K562 (cell line): Measurements from ENCODE around the gene FRRS1L. TPM values are rescaled to one million over a fixed set of nuclear protein-coding genes. Genes with fewer than 3 reads are reported as not detected.

Experiments used
- ATAC-seq: fragments of 200-7000 bp; cut with Tn5 transposase; 3 replicates; pipeline ENCODE4 v1.9.1; 2020; ENCODE audit warnings: moderate library complexity
- BruUV-seq: library from RNA; stranded (reverse); fragments of 400-500 nt; replicated peaks from 2 replicates; lab custom pipeline; 2021; lab: Mats Ljungman, UMichigan
- CTCF ChIA-PET: fragments of 300-600 bp; formaldehyde crosslinking; extraction: SDS; loops from one replicate; lab custom pipeline; 2021; ENCODE audit warnings: low intra/inter-chr PET ratio; lab: Yijun Ruan, JAX
- POLR2A ChIA-PET: fragments of 300-600, 350-650 bp; sonication (Branson Sonifier 250); formaldehyde crosslinking; extraction: SDS; loops from one replicate; lab custom pipeline; 2021; ENCODE audit warnings: antibody characterized with exemption, inconsistent platforms; lab: Yijun Ruan, JAX
- DNase-seq, 4 experiments: peaks; one replicate each; pipeline versions ENCODE4 v3.0.0 to v3.0.0-alpha.2; 2011 to 2018; ENCODE audit warnings: low spot score in 3 of 4, mixed read lengths in 3 of 4; ENCODE audit errors: extremely low read depth in 1 of 4
- FAIRE-seq: peaks from 2 replicates; lab custom pipeline; 2011; peaks lifted over from hg19 to GRCh38; lab: Jason Lieb, UNC
- H2AFZ ChIP-seq: 2 replicates; pipeline ENCODE4 v1.6.0; 2011; ENCODE audit warnings: low read depth, low read length, control low read depth, inconsistent platforms
- H3K27ac ChIP-seq: fragments of 200-600 bp; 3 replicates; pipeline ENCODE4 v1.8.0; 2011; ENCODE audit warnings: low read depth, mild to moderate bottlenecking, control low read depth, inconsistent platforms, low read length, moderate library complexity, mixed read lengths; ENCODE audit errors: extremely low read depth
- H3K27me3 ChIP-seq, 2 experiments: fragments of 300-600 bp in 1 of 2; 2 replicates in 1 of 2; 3 replicates in 1 of 2; pipeline versions ENCODE4 v1.6.0 to v1.8.0; 2011; ENCODE audit warnings: inconsistent platforms in 2 of 2, low read length in 2 of 2, mild to moderate bottlenecking in 1 of 2, mixed read lengths in 1 of 2, moderate library complexity in 1 of 2; ENCODE audit not compliant: control insufficient read depth in 2 of 2, insufficient read depth in 2 of 2
- H3K36me3 ChIP-seq: fragments of 300-600 bp; 3 replicates; pipeline ENCODE4 v1.8.0; 2011; ENCODE audit warnings: mild to moderate bottlenecking, low read length, inconsistent platforms; ENCODE audit not compliant: control insufficient read depth, insufficient read depth
- H3K4me1 ChIP-seq, 2 experiments: fragments of 200-600 bp in 1 of 2; replicated peaks in 1 of 2; 2 replicates in 1 of 2; 3 replicates in 1 of 2; pipeline versions ENCODE4 v1.5.1 to v1.8.0; 2011; ENCODE audit warnings: inconsistent platforms in 2 of 2, low read length in 2 of 2, mild to moderate bottlenecking in 1 of 2, mixed read lengths in 1 of 2, moderate library complexity in 1 of 2; ENCODE audit not compliant: control insufficient read depth in 2 of 2, insufficient read depth in 2 of 2
- H3K4me2 ChIP-seq: 2 replicates; pipeline ENCODE4 v1.6.1; 2011; ENCODE audit warnings: low read length, control low read depth, inconsistent platforms, mixed read lengths; ENCODE audit not compliant: insufficient read depth
- H3K4me3 ChIP-seq: fragments of 200-600 bp; sonication (generic), shearing (Covaris generic); 2 replicates; pipeline ENCODE4 v1.5.1; 2016; ENCODE audit warnings: control low read depth, inconsistent platforms
- H3K79me2 ChIP-seq: fragments of 200-600 bp; 3 replicates; pipeline ENCODE4 v1.8.0; 2011; ENCODE audit warnings: low read length, inconsistent platforms; ENCODE audit not compliant: control insufficient read depth, insufficient read depth
- H3K9ac ChIP-seq, 2 experiments: 2 replicates each; pipeline versions ENCODE4 v1.6.0 to v1.6.1; 2011; ENCODE audit warnings: low read depth in 2 of 2, low read length in 2 of 2, control low read depth in 1 of 2, inconsistent platforms in 1 of 2, mild to moderate bottlenecking in 1 of 2, mixed read lengths in 1 of 2; ENCODE audit not compliant: insufficient read depth in 1 of 2
- H3K9me1 ChIP-seq: one replicate; pipeline ENCODE4 v1.6.0; 2011; ENCODE audit warnings: inconsistent platforms, mild to moderate bottlenecking, low read length, moderate library complexity; ENCODE audit not compliant: control insufficient read depth, insufficient read depth
- H3K9me3 ChIP-seq: replicated peaks from 2 replicates; pipeline ENCODE4 v1.5.1; 2011; ENCODE audit warnings: low read depth, low read length, inconsistent platforms; ENCODE audit not compliant: control insufficient read depth, insufficient read depth
- H4K20me1 ChIP-seq: replicated peaks from 2 replicates; pipeline ENCODE4 v1.6.1; 2011; ENCODE audit warnings: low read length, inconsistent platforms, mixed read lengths; ENCODE audit not compliant: control insufficient read depth, insufficient read depth
- ETV6 ChIP-seq, 3 experiments: fragments of 150-350 bp in 1 of 3; sonication (generic) in 1 of 3; formaldehyde crosslinking in 1 of 3; IDR thresholded peaks; 2 replicates each; pipeline versions ENCODE4 v1.6.1 to v1.8.0; 2014 to 2022; ENCODE audit warnings: borderline replicate concordance in 2 of 3, low read depth in 2 of 3, antibody characterized with exemption in 1 of 3, low read length in 1 of 3, mild to moderate bottlenecking in 1 of 3, missing genetic modification reagents in 1 of 3
- LEF1 ChIP-seq: fragments of 450-650 bp; IDR thresholded peaks from 2 replicates; pipeline ENCODE4 v1.6.1; 2016; ENCODE audit warnings: mild to moderate bottlenecking
- RFX1 ChIP-seq: fragments of 450-650 bp; IDR thresholded peaks from 2 replicates; pipeline ENCODE4 v1.6.1; 2016; ENCODE audit warnings: mild to moderate bottlenecking, moderate library complexity
- SNAPC5 ChIP-seq: fragments of 250-450 bp; sonication (Bioruptor Pico); IDR thresholded peaks from 2 replicates; pipeline ENCODE4 v1.8.0; 2021; ENCODE audit warnings: moderate library complexity, mild to moderate bottlenecking, inconsistent platforms
- SP1 ChIP-seq: sonication (generic); formaldehyde crosslinking; IDR thresholded peaks from 2 replicates; pipeline ENCODE4 v1.8.1; 2022; ENCODE audit warnings: mild to moderate bottlenecking, missing genetic modification reagents
- ZBTB33 ChIP-seq: sonication (generic); formaldehyde crosslinking; IDR thresholded peaks from 2 replicates; pipeline ENCODE4 v1.8.1; 2023; ENCODE audit warnings: mild to moderate bottlenecking, missing genetic modification reagents
- ZNF277 ChIP-seq: fragments of 250-450 bp; sonication (Bioruptor Pico); IDR thresholded peaks from 2 replicates; pipeline ENCODE4 v1.8.0; 2022; ENCODE audit warnings: inconsistent platforms, mild to moderate bottlenecking, moderate library complexity, borderline replicate concordance
- WGBS: fragments of 100-300 bp; shearing (Covaris generic); methylation state at CpG from one replicate; pipeline ENCODE4 v1.1.6; 2016; ENCODE audit warnings: low coverage, mixed read lengths; ENCODE audit not compliant: insufficient coverage; ENCODE audit errors: missing lambda C conversion rate; 5-methylcytosine and 5-hydroxymethylcytosine counted together
- in situ Hi-C: fragments of 300-500 bp; cut with MboI; formaldehyde crosslinking; loops from 4 replicates; pipeline ENCODE4 v1.15.0; 2018; ENCODE audit warnings: inconsistent platforms, mixed read lengths
- intact Hi-C: fragments of 100-400 bp; cut with micrococcal nuclease; formaldehyde crosslinking; loops from 2 replicates; pipeline ENCODE4 v1.14.2; 2022
- polyA plus RNA-seq, 8 experiments: library from polyadenylated mRNA; depleted of rRNA in 4 of 8; stranded (reverse) in 5 of 8; unstranded in 3 of 8; fragments of >200 nt; fragmentation: Nextera tagmentation in 2 of 8; fragmentation: Illumina TruSeq in 1 of 8; extraction: Ambion mirVana in 2 of 8; extraction: Trizol in 1 of 8; gene quantifications; 2 replicates each; pipeline versions ENCODE4 v1.2.1 to v1.2.3, GENCODE V29; 2011 to 2014; ENCODE audit warnings: inconsistent platforms in 1 of 8, missing spikeins in 1 of 8
- total RNA-seq, 7 experiments: library from RNA; depleted of rRNA in 6 of 7; stranded (reverse); fragments of >200 nt in 6 of 7; fragmentation: Illumina TruSeq in 2 of 7; extraction: Trizol in 2 of 7; gene quantifications; 2 replicates each; pipeline versions ENCODE4 v1.2.1 to v1.2.3, GENCODE V29; 2011 to 2021; ENCODE audit warnings: low replicate concordance in 1 of 7
- TF ChIP-seq, protein P1 (sequence below): sonication (generic); formaldehyde crosslinking; IDR thresholded peaks from 2 replicates; pipeline ENCODE4 v1.8.1; 2023; ENCODE audit warnings: mild to moderate bottlenecking, missing genetic modification reagents
- TF ChIP-seq, protein P2 (sequence below): fragments of 450-650 bp; conservative IDR thresholded peaks from 2 replicates; pipeline ENCODE4 v1.6.1; 2016; ENCODE audit warnings: missing genetic modification characterization, low read depth, mild to moderate bottlenecking, control low read depth, missing compliant biosample characterization
- TF ChIP-seq, protein P3 (sequence below), 2 experiments: fragments of 450-650 bp; conservative IDR thresholded peaks; 2 replicates each; pipeline ENCODE4 v1.6.1; 2017; ENCODE audit warnings: mild to moderate bottlenecking in 2 of 2, moderate library complexity in 2 of 2

FRRS1L gene
- total and polyA plus RNA-seq, 9 of the 15 experiments (the other 6 are each of a cell fraction or from before 2014, with no cell fraction given), result under 0.01 to 0.04 (median 0.03) TPM; not detected in 5

DNA sequence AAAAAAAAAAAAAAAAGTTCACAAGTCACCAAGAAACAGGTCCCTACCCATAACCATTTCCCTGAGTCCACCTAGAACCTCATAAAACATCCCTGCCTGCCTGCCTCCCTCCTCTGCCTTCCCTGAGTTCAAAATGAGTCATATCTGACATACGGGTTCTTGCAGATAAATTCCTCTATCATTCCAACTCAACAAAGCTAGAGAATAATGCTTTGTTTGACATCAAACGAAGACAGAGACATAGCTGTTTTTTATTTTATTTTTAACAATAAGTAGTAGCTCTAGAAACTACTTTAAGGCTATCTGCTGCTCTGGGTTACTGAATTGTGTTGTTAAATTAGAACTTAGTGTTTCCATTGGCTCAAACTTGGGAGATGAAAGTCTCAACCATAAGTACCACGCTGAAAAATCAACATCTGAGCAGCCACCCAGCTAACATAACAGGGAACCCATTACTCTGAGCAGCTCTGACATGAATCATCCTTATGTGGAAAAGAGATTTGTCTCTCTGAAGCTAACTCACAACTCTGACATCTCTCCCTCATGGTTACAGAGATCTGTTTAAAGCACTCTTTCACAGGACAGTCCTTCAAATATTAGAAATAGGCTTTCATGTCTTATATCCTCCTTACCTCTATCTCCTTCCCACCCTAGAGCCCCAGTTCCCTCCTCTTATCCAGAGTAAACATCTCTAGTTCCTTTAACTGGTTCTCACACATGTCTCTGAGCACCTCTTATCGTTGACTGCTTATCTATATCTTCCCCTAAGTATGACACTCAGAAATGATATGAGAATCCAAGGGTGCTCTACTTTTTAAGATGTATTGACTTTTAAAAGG, 59.4 kb downstream of the FRRS1L start:
- Histone ChIP-seq H3K27me3 (no peaks in the 10 kb centered on the region), H3K36me3 (peaks cover 36% of the 10 kb centered on the region), H2AFZ (no peak overlapping the region), H3K9ac (peak overlapping the region in 1 of 2 experiments; percentile 32; a peak in 1 of 4 replicates), H3K4me1 (peaks cover 13 to 37% of the 10 kb centered on the region in 2 experiments), H3K4me3 (no peak overlapping the region), H3K4me2 (peak overlapping the region; percentile 53), H3K9me1 (no peaks in the 10 kb centered on the region), H4K20me1 (peaks cover 5% of the 10 kb centered on the region; the same call in 1 of the 2 replicates), H3K27ac (peak overlapping the region; percentile 77), H3K9me3 (no peaks in the 10 kb centered on the region; the same call in 1 of the 2 replicates), H3K79me2 (peaks cover 98% of the 10 kb centered on the region)
- CTCF ChIA-PET, result no interaction called here
- POLR2A ChIA-PET, result interaction anchor here (0.8 to 5.6 kb wide), 4 partner anchors 10 to 62 kb away, joined by 3 to 48 read pairs (median 4); partner anchors contain the start of gene TMEM245
- no TSS peak for BruUV-seq
- DNase-seq (peak; percentile 56 to 76 (median 63)), FAIRE-seq (peak; percentile 84), ATAC-seq (peak; percentile 87)
- intact Hi-C loops, result no loop called here
- 0% methylated on average over 4 of the region's 4 CpGs for WGBS
- in situ Hi-C loops, result no loop called here
- TF ChIP-seq, protein P1, sequence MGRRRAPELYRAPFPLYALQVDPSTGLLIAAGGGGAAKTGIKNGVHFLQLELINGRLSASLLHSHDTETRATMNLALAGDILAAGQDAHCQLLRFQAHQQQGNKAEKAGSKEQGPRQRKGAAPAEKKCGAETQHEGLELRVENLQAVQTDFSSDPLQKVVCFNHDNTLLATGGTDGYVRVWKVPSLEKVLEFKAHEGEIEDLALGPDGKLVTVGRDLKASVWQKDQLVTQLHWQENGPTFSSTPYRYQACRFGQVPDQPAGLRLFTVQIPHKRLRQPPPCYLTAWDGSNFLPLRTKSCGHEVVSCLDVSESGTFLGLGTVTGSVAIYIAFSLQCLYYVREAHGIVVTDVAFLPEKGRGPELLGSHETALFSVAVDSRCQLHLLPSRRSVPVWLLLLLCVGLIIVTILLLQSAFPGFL (CRISPR knock-in tag), result no peak
- TF ChIP-seq ETV6 (IDR thresholded peaks at IDR 0.05; ENCODE audit: borderline replicate concordance in 1 of 2, low read depth in 2 of 2, low read length in 1 of 2), result peak in 1 of 2 experiments; percentile 68; a peak in 2 of 4 replicates
- no peak for TF ChIP-seq ETV6 (CRISPR knock-in tag; IDR thresholded peaks at IDR 0.05; ENCODE audit: borderline replicate concordance)
- TF ChIP-seq, protein P2, sequence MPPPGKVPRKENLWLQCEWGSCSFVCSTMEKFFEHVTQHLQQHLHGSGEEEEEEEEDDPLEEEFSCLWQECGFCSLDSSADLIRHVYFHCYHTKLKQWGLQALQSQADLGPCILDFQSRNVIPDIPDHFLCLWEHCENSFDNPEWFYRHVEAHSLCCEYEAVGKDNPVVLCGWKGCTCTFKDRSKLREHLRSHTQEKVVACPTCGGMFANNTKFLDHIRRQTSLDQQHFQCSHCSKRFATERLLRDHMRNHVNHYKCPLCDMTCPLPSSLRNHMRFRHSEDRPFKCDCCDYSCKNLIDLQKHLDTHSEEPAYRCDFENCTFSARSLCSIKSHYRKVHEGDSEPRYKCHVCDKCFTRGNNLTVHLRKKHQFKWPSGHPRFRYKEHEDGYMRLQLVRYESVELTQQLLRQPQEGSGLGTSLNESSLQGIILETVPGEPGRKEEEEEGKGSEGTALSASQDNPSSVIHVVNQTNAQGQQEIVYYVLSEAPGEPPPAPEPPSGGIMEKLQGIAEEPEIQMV, result no peak
- TF ChIP-seq, protein P3, sequence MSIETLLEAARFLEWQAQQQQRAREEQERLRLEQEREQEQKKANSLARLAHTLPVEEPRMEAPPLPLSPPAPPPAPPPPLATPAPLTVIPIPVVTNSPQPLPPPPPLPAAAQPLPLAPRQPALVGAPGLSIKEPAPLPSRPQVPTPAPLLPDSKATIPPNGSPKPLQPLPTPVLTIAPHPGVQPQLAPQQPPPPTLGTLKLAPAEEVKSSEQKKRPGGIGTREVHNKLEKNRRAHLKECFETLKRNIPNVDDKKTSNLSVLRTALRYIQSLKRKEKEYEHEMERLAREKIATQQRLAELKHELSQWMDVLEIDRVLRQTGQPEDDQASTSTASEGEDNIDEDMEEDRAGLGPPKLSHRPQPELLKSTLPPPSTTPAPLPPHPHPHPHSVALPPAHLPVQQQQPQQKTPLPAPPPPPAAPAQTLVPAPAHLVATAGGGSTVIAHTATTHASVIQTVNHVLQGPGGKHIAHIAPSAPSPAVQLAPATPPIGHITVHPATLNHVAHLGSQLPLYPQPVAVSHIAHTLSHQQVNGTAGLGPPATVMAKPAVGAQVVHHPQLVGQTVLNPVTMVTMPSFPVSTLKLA (conservative IDR thresholded peaks at IDR 0.05), result peak; percentile 34 to 69; a peak in 2 of 4 replicates
- no peak for TF ChIP-seq SNAPC5 (CRISPR knock-in tag)
- TF ChIP-seq SP1 (CRISPR knock-in tag), result 0 out of 2 replicates have a peak, but pooled peaks have one; percentile 21
- TF ChIP-seq LEF1, result peak; percentile 84
- TF ChIP-seq RFX1, result peak; percentile 5; the same call in 1 of the 2 replicates
- TF ChIP-seq ZBTB33 (CRISPR knock-in tag), result no peak
- no peak for TF ChIP-seq ZNF277 (CRISPR knock-in tag)
